Transverse colon (tissue), 3 donors: ENCODE data around the gene DNAJC1.

ENCODE experiments used
- POLR2A ChIP-seq: fragments of 450-650 bp; IDR thresholded peaks from one replicate; pipeline ENCODE4 v1.6.1; 2016; ENCODE audit warnings: antibody characterized with exemption, mild to moderate bottlenecking, moderate library complexity
- TF ChIP-seq, protein P1 (sequence below), 5 experiments: fragments of 200-600 bp in 3 of 5; fragments of 450-650 bp in 2 of 5; sonication (generic) in 3 of 5; IDR thresholded peaks; 1 replicate in 2 of 5; 2 replicates in 3 of 5; pipeline ENCODE4 v1.5.1; 2016 to 2017; ENCODE audit warnings: antibody characterized with exemption in 5 of 5, inconsistent platforms in 3 of 5, mild to moderate bottlenecking in 2 of 5, moderate library complexity in 1 of 5

DNA sequence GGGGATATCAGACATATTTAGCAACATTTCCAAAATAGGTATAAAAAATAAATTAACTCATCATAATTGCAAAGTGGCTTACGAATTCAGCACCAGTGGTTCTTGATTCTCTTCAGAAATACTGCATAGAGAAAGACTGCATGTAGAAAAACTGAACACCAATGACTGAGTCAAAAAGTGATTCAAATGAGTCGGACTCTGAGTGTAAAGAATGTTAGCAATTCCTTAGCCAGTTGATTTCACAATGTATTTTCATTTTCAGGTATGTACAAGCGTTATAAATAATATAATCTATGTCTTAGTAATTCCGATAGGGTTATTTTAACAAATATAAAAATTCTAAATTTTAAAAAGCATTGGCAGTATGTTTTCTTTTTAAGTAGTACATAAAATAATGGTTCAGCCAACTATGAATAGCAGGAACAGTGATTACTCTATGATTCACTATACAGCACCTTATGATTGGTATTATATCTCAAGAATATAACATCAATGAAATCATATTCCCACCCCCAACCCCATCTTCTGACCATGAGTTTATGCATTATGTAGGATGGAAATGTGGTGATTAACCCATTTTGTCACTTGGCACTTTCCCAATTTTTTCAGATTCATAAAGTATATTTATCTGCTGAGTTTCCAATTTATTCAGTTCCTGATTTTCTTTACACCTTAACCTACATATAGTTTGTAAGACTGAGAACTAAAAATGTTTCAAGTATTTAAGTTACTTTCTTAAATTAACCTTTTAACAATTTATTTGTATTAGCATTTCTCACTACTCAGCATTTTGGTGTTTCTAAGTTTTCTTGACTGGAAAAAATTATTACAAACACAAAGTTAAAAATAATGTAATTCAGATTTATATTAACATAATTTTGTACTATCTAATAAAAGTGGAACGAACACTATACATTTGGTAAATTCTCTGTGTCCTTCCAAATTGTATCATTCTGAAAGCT is 33.9 kb downstream of the DNAJC1 start:
- no peak for TF ChIP-seq POLR2A
- TF ChIP-seq, protein P1, sequence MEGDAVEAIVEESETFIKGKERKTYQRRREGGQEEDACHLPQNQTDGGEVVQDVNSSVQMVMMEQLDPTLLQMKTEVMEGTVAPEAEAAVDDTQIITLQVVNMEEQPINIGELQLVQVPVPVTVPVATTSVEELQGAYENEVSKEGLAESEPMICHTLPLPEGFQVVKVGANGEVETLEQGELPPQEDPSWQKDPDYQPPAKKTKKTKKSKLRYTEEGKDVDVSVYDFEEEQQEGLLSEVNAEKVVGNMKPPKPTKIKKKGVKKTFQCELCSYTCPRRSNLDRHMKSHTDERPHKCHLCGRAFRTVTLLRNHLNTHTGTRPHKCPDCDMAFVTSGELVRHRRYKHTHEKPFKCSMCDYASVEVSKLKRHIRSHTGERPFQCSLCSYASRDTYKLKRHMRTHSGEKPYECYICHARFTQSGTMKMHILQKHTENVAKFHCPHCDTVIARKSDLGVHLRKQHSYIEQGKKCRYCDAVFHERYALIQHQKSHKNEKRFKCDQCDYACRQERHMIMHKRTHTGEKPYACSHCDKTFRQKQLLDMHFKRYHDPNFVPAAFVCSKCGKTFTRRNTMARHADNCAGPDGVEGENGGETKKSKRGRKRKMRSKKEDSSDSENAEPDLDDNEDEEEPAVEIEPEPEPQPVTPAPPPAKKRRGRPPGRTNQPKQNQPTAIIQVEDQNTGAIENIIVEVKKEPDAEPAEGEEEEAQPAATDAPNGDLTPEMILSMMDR (IDR thresholded peaks at IDR 0.05), result no peak
